GM19455 (cell line): ENCODE measurements around the gene CD300C.
"Not testable (repeated sequence)": the region's sequence is repeated elsewhere in the genome, so short reads cannot be mapped to it uniquely, and the experiment has no call there.

Source experiments
- ATAC-seq: cut with Tn5 transposase; IDR thresholded peaks from one replicate; pipeline ENCODE4 v1.9.1; 2021; ENCODE audit not compliant: unreplicated experiment

The CD300C gene

GRCh38 chr17:74563358-74563757 lies 17.4 kb upstream of the CD300C start:
- ATAC-seq: no peak

GRCh38 chr17:74561586-74561985 lies 15.7 kb upstream of the CD300C start:
- no peak for ATAC-seq

GRCh38 chr17:74558882-74559519 lies 13.1 kb upstream of the CD300C start:
- ATAC-seq: no peak

GRCh38 chr17:74558402-74558801 lies 12.5 kb upstream of the CD300C start:
- not testable (repeated sequence) for ATAC-seq

- no peak for ATAC-seq
Measured at GRCh38 chr17:74555427-74555940, 9.6 kb upstream of the CD300C start.

GRCh38 chr17:74554909-74555308 lies 9.0 kb upstream of the CD300C start:
- no peak for ATAC-seq

GRCh38 chr17:74552037-74552436 lies 6.1 kb upstream of the CD300C start:
- no peak for ATAC-seq

- no peak for ATAC-seq
Measured at GRCh38 chr17:74550602-74551001, 4.7 kb upstream of the CD300C start.

- ATAC-seq: no peak
Measured at GRCh38 chr17:74549343-74549742, 3.4 kb upstream of the CD300C start.

GRCh38 chr17:74547736-74548135 lies 1.8 kb upstream of the CD300C start:
- ATAC-seq: no peak

GRCh38 chr17:74547264-74547663 lies 1.3 kb upstream of the CD300C start:
- no peak for ATAC-seq

GRCh38 chr17:74546586-74546985 lies 671 bp upstream of the CD300C start:
- ATAC-seq: no peak

- no peak for ATAC-seq
Measured at GRCh38 chr17:74544991-74545842, 698 bp downstream of the CD300C start.

- no peak for ATAC-seq
Measured at GRCh38 chr17:74543891-74544760, 1.8 kb downstream of the CD300C start.

GRCh38 chr17:74543406-74543805 lies 2.5 kb downstream of the CD300C start:
- no peak for ATAC-seq

GRCh38 chr17:74542727-74543383 lies 3.1 kb downstream of the CD300C start:
- no peak for ATAC-seq

GRCh38 chr17:74542166-74542565 lies 3.7 kb downstream of the CD300C start:
- no peak for ATAC-seq

- no peak for ATAC-seq
Measured at GRCh38 chr17:74541176-74542111, 4.5 kb downstream of the CD300C start.

GRCh38 chr17:74539281-74539820 lies 6.6 kb downstream of the CD300C start:
- no peak for ATAC-seq
